GM19452 (cell line): Measurements from ENCODE around the gene FAM228A.

Experiments used
- ATAC-seq: cut with Tn5 transposase; IDR thresholded peaks from one replicate; pipeline ENCODE4 v1.9.1; 2021; ENCODE audit not compliant: unreplicated experiment

Gene FAM228A

GRCh38 chr2:24222946-24223345 is 48.1 kb downstream of the FAM228A start:
- ATAC-seq: no peak

- ATAC-seq: no peak
Observed at GRCh38 chr2:24225499-24226242, 50.8 kb downstream of the FAM228A start.

GRCh38 chr2:24228470-24228869 is 53.6 kb downstream of the FAM228A start:
- no peak for ATAC-seq

GRCh38 chr2:24231461-24231881 is 56.6 kb downstream of the FAM228A start:
- no peak for ATAC-seq

GRCh38 chr2:24233321-24233720 is 58.5 kb downstream of the FAM228A start:
- ATAC-seq: no peak

GRCh38 chr2:24237313-24237712 is 62.5 kb downstream of the FAM228A start:
- ATAC-seq: no peak

- ATAC-seq: no peak
Observed at GRCh38 chr2:24238158-24238557, 63.3 kb downstream of the FAM228A start.

- no peak for ATAC-seq
Observed at GRCh38 chr2:24239553-24239952, 64.7 kb downstream of the FAM228A start.
